T-helper 1 cell treated with Interleukin-12 subunit alpha and Interleukin-12 subunit beta and Interleukin-4 antibody, amounts not matched to agents 30 μg/mL and 1 μg/mL, for 36 hours (primary cell): ENCODE results near the gene MYT1.
"Not testable (repeated sequence)": the region's sequence is repeated elsewhere in the genome, so short reads cannot be mapped to it uniquely, and the experiment has no call there.

Experiments used
- H3K27ac Mint-ChIP-seq: one replicate; pipeline ENCODE4 v1.8.0; 2021; ENCODE audit warnings: mild to moderate bottlenecking, mixed read lengths
- H3K27me3 Mint-ChIP-seq: one replicate; pipeline ENCODE4 v1.8.0; 2021; ENCODE audit warnings: low read depth, mixed read lengths
- H3K36me3 Mint-ChIP-seq: one replicate; pipeline ENCODE4 v1.8.0; 2021; ENCODE audit warnings: low read depth, mixed read lengths
- H3K4me1 Mint-ChIP-seq: one replicate; pipeline ENCODE4 v1.8.0; 2021; ENCODE audit warnings: low read depth, mixed read lengths
- H3K4me3 Mint-ChIP-seq: one replicate; pipeline ENCODE4 v1.8.0; 2021; ENCODE audit warnings: mild to moderate bottlenecking, moderate library complexity, mixed read lengths
- H3K9me3 Mint-ChIP-seq: one replicate; pipeline ENCODE4 v1.8.0; 2021; ENCODE audit warnings: mixed read lengths

MYT1 gene

DNA sequence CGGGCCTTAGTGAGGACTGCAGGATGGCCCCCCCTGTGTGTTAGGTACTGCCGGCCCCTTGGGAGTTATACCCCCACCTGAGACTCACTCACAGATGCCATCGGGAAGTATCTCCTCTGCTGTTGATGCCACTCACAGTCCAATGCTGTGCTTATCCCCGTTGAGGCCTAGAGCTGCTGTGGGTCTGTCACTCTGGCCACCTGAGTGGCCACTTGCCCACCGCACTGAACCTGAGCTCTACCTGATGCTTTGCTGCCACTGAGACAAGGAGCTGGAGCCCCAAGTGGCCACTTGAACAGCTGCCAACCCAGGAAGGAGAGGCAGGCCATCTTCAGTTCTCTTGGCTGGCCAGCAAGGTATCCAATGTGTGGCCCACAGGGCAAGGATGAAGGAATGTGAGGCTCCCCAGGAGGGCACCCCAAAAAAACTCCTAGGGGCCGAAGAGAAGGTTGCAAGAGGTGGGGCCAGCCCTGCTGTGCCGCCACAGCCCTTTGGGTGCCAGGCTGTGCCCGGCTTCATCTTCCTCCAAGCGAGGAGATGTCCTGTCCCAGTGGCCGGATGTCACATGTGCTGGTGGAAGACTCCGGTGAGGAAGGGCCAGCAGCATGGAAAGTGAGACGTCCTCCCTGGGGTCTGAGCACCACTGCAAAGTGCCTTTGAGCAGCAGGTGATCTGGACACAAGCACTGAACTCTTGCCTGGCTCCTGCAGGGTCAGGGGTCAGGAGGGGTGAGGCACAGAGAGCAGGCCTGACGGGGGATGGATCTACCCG is 61.8 kb downstream of the MYT1 start:
- Mint-ChIP-seq H3K4me3 (no peak overlapping the region), H3K27me3 (no peaks in the 10 kb centered on the region), H3K9me3 (no peaks in the 10 kb centered on the region), H3K27ac (no peak overlapping the region), H3K4me1 (no peaks in the 10 kb centered on the region), H3K36me3 (no peaks in the 10 kb centered on the region)

DNA sequence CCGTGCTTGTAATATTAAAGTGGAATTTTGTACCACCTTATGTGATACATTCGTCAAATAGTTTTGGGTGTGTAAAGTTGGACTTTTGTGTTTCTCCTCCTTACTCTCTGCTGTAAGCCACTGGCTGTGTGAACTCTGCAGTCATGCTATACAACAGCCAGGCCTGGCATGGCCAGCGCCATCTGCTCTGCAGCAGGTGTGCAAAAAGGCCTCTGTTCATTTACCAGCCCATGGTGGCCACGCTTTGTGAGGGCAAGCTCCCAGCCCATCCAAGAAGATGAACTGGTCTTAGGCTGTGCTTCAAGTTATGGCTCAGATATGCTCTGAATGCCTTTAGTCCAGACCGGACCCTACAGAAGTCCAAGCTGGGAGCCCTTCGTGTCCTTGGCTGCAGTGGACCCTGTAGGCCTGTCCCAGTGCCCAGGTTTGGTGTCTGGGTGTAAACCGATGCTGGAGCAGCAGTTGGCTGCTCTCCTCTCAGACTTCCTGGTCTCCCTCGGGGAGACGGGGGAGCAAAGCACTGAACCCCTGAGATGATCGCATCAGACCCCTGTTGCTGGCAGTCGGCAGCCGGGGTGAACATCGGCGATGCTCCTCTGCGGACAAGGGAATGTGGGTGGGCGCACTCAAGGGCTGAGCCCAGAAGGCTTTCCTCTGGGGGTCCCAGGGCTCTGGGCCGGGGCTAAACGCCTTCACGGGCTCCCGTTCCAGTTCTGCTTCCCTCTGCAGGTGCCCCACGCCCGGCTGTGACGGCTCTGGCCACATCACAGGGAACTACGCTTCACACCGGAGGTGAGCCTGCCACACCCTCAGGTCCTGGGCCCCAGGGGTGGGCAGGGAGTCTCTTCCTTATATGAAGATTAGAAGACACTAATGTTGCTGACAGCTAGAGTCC is 62.7 kb downstream of the MYT1 start:
- Mint-ChIP-seq H3K27ac (no peak overlapping the region), H3K9me3 (no peaks in the 10 kb centered on the region), H3K4me3 (no peak overlapping the region), H3K36me3 (no peaks in the 10 kb centered on the region), H3K27me3 (no peaks in the 10 kb centered on the region), H3K4me1 (no peaks in the 10 kb centered on the region)

DNA sequence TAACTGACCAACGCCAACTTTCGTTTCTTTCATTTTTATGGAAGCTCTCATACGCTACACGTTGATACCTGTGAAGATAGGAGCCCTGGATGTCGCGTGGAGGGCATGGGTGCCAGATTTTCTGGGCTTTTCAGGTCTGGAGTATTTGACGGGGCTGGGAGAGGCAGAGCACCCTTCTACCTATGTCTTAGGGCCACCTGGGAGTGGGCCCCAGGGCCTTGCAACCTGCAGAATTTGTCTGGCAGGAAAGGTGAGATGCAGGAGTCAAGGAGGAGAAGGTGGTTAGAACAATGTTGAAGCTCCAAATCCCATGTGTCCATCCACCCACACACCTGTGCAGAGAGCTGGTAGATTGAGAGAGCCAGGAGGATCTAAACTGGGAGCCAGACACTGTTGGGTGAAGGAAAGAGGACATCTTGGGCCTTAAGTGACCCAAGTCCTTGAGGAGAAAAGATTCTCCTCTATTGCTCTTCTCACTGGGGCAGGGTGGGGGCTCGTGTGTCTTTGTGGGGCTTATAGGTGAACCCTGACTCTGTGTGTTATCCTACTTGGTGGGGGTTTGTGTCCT is 63.9 kb downstream of the MYT1 start:
- Mint-ChIP-seq H3K4me3 (no peak overlapping the region), H3K36me3 (no peaks in the 10 kb centered on the region), H3K4me1 (no peaks in the 10 kb centered on the region), H3K27ac (no peak overlapping the region), H3K9me3 (no peaks in the 10 kb centered on the region), H3K27me3 (no peaks in the 10 kb centered on the region)

DNA sequence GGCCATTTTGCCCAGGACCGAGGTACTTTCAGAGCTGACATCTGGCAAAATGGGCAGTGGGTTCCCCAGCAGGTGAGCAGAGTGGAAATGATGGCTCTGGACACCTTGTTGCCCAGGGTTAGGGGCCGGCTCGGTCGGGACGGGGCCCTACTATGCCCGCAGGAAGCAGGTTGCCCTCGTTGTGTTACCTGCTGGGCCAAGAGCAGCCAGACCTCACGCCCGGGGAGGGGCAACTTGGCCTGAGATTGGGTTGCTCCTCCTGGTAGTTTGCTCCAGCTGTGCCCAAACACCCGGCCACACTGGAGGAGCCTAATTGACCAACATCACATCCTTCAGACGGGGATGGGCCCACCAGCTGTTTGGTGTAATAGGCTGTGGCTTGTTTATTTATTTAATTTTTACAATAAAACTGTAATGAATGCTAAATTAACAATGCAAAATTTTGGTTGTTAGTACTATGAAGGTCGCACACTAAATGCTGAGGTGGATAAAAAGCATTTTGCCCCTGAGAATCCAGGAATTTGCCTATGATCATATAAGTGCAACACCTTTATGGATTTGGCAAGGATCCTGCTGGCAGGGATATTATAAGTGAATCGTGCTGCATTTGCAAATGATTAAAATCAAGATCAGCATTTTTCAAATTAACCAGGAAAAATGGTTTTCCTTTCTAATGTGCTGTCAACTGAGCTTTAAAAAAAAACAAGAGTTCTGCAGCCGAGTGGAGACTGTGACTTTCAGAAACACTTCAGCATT is 64.7 kb downstream of the MYT1 start:
- Mint-ChIP-seq H3K36me3 (no peaks in the 10 kb centered on the region), H3K4me1 (no peaks in the 10 kb centered on the region), H3K9me3 (no peaks in the 10 kb centered on the region), H3K27me3 (no peaks in the 10 kb centered on the region), H3K4me3 (no peak overlapping the region), H3K27ac (no peak overlapping the region)

DNA sequence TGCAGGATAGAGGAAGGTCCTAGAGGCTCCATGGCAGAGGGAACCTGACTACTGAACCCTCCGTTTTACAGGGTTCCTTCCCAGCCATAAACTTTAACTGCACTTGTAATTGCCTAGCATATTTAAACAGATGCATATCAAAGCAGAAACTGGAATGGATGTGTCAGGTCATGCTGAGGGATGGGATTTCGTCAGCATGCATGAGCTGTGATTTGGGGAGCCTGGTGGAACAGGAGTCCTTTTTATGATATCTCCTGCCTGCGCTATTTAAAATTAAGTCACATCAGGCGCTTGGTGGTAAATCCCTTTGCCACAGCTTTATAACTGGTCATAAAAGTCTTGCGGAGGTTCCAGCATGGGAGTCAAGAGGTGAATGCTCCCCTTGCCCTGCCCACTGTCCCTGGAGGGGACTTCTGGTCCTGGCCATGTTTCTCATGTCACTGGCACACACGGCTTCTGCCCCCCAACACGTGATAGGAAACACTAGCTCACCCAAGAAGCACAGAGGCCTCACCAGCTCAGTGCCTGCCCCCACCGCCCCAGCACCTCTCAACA is 65.3 kb downstream of the MYT1 start:
- Mint-ChIP-seq H3K4me3 (no peak overlapping the region), H3K36me3 (no peaks in the 10 kb centered on the region), H3K9me3 (no peaks in the 10 kb centered on the region), H3K27ac (no peak overlapping the region), H3K27me3 (no peaks in the 10 kb centered on the region), H3K4me1 (no peaks in the 10 kb centered on the region)

DNA sequence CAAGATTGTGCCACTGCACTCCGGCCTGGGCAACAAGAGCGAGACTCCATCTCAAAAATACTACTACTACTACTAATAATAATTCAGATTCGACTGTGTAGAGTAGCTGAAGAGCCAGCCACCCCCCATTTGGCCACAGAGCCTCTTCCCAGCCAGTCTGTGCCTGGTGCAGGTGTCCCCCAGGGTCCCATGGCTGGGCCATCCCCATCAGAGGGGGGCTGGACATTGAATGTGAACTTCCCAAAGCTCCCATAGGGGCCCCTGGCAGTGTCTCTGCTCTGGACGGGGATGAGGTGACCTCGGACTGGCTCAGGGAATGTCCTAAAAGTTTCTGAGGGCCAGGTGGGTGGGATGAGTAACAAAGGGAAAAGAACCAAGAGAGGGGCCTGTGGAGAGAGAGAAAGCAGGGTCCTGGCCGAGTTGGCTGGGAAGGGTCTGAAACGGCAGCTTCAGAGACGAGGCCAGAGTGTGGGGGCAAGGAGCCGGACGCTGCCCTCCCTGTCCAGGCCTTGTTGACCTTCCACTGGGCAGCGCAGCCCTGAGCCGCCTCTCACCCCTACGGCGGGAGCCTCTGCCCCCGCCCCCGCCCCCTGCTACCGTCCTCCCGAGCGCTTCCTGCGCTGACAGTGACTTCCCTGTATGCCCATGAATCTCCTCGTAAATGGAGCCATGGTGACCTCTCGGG is 66.4 kb downstream of the MYT1 start:
- no peak overlapping the region for H3K27ac Mint-ChIP-seq
- H3K4me1 Mint-ChIP-seq = no peaks in the 10 kb centered on the region
- no peaks in the 10 kb centered on the region for H3K36me3 Mint-ChIP-seq
- H3K27me3 Mint-ChIP-seq = no peaks in the 10 kb centered on the region
- no peaks in the 10 kb centered on the region for H3K9me3 Mint-ChIP-seq
- H3K4me3 Mint-ChIP-seq = no peak overlapping the region

DNA sequence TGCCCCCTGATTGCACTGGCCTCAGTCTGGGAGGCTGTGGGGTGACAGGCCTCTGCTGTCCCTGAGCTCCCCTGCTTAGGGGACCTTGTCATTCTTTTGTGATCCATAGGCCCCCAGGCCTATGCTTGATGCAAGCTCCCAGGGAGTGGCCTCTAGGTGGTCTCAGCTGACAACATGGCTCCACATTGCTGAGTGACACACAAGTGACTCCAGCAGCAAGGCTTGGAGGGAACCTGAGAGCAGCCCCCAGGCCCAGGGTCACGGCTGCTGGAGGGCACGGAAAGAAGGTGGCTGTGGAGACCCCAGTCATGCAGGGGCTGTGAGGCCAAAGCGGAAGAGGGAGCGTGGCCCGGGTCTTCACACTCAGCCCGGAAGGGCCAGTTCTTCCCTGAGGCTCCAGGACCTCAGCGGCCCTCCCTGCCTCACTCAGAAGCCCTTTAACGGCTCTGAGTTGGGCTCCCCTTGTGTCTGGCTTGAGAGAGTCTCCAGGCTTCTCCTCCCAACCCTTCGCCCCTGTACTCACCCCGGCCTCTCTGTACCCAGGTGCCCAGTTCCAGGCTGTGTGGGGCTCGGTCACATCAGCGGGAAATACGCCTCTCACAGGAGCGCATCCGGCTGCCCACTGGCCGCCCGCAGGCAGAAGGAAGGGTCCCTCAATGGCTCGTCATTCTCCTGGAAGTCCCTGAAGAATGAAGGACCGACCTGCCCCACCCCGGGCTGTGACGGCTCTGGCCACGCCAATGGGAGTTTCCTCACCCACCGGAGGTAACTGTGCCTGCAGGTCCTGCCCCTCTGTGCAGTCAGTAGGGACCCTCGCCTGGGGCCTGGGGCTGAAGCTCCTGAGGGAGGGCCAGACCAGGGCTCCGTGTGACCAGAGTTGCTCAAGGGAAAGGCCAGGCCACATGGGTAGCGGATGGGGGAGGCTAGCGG is 67.6 kb downstream of the MYT1 start:
- Mint-ChIP-seq H3K27me3 (no peaks in the 10 kb centered on the region), H3K4me1 (no peaks in the 10 kb centered on the region), H3K36me3 (no peaks in the 10 kb centered on the region), H3K27ac (no peak overlapping the region), H3K4me3 (no peak overlapping the region), H3K9me3 (no peaks in the 10 kb centered on the region)

DNA sequence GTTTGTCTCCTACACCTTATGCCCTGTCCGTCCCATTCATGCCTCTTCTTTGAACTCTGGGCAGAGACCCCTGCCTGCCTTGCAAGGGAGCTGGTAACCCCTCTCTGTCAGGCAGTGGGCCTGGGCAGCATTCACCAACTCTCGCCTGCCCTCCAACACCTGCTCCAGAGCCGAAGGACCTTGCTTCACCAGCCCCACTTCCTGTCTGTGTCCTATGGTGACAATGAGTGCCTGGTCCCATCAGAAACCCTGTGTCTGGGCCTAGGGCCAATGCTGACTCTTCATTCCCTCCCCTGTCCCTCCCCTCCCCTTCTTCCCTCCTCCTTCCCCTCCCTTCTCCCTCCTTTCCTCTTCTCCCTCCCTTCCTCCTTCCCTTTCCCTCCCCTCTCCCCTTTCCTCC is 68.5 kb downstream of the MYT1 start:
- H3K27me3 Mint-ChIP-seq = no peaks in the 10 kb centered on the region

DNA sequence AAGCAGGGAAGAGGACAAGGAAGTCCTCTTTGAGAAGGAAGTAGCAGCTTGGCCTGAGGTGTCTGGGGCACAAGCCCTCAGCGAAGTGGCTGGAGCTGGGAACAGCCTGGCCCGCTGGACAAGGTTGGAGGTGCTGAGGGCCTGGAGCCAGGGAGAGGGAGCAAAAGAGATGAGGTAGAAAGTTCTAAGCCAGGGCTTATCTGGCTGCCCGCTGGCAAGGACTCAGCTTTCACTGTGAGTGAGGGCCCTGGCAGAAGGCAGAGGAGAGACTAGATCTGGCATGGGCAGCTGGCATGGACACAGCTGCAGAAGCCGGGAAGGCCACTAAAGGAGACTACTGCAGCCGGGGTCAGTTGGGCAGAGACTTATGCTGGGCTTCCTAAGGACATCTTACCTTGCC is 69.5 kb downstream of the MYT1 start:
- Mint-ChIP-seq H3K27me3 (no peaks in the 10 kb centered on the region), H3K4me3 (no peak overlapping the region), H3K36me3 (no peaks in the 10 kb centered on the region), H3K27ac (no peak overlapping the region), H3K9me3 (no peaks in the 10 kb centered on the region), H3K4me1 (no peaks in the 10 kb centered on the region)

More for the DNA sequence above, 68.5 kb downstream of the MYT1 start:
- H3K4me1 Mint-ChIP-seq = no peaks in the 10 kb centered on the region
- H3K9me3 Mint-ChIP-seq = no peaks in the 10 kb centered on the region
- H3K4me3 Mint-ChIP-seq = no peak overlapping the region
- no peaks in the 10 kb centered on the region for H3K36me3 Mint-ChIP-seq
- no peak overlapping the region for H3K27ac Mint-ChIP-seq

DNA sequence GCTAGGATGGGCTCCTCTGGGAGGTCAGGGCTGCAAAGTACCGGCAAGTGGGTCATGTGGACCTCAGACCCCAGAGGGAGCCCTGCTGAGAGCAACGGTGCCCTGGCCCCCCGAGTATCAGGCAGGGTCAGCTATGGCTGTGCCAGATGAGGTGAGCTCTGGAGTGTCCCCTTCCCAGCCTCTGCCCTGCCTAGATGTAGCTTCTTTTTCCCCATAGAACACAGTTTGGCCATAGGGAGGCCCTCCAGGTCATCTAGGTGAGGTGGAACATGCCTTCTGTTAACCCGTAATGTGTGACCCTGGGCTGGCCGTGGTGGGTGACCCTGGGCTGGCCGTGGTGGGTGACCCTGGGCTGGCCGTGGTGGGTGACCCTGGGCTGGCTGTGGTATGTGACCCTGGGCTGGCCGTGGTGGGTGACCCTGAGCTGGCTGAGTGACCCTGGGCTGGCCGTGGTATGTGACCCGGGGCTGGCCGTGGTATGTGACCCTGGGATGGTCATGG is 70.1 kb downstream of the MYT1 start:
- no peaks in the 10 kb centered on the region for H3K36me3 Mint-ChIP-seq
- H3K4me3 Mint-ChIP-seq = no peak overlapping the region
- no peaks in the 10 kb centered on the region for H3K27me3 Mint-ChIP-seq
- no peaks in the 10 kb centered on the region for H3K9me3 Mint-ChIP-seq
- H3K27ac Mint-ChIP-seq = no peak overlapping the region
- no peaks in the 10 kb centered on the region for H3K4me1 Mint-ChIP-seq

DNA sequence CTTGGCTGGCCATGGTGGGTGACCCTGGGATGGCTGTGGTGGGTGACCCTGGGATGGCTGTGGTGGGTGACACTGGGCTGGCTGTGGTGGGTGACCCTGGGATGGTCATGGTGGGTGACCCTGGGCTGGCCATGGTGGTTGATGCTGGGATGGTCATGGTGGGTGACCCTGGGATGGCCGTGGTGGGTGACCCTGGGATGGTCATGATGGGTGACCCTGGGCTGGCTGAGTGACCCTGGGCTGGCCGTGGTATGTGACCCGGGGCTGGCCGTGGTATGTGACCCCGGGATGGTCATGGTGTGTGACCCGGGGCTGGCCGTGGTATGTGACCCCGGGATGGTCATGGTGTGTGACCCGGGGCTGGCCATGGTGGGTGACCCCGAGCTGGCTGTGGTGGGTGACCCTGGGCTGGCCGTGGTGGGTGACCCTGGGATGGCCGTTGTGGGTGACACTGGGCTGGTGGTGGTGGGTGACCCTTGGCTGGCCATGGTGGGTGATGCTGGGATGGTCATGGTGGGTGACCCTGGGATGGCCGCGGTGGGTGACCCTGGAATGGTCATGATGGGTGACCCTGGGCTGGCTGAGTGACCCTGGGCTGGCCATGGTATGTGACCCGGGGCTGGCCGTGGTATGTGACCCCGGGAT is 70.8 kb downstream of the MYT1 start:
- not testable (repeated sequence) for H3K4me1 Mint-ChIP-seq, H3K27ac Mint-ChIP-seq, H3K4me3 Mint-ChIP-seq, H3K27me3 Mint-ChIP-seq, H3K9me3 Mint-ChIP-seq, H3K36me3 Mint-ChIP-seq

DNA sequence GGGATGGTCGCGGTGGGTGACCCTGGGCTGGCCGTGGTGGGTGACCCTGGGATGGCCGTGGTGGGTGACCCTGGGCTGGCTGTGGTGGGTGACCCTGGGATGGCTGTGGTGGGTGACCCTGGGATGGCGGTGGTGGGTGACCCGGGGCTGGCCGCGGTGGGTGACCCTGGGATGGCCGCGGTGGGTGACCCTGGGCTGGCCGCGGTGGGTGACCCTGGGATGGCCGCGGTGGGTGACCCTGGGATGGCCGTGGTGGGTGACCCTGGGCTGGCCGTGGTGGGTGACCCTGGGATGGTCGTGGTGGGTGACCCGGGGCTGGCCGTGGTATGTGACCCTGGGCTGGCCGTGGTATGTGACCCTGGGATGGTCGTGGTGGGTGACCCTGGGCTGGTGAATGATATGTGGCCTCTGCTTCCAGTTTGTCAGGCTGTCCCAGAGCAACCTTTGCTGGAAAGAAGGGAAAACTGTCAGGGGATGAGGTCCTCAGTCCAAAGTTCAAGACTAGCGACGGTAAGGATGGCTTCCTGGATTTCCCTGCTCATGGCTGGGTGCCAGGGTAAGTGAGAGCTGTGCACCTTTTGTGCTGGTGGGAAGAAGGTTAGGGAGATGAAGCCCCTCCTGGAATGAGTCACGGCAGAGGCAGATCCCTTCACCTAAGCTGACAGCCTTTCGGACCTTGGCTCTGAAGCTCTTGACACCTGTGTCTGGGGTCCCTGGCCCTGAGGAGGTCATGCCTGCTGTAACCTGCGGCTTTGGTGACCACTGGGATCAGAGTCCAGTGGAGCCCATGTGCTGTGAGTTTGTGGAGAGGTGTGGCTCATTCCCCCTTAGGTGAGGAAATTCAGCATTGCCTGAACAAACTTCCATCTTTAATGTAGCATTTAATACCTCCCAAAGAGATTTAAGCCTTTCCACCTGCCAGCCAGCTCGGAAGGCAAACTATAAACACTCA is 72.2 kb downstream of the MYT1 start:
- Mint-ChIP-seq H3K9me3 (no peaks in the 10 kb centered on the region), H3K4me3 (no peak overlapping the region), H3K27me3 (no peaks in the 10 kb centered on the region), H3K36me3 (no peaks in the 10 kb centered on the region), H3K4me1 (no peaks in the 10 kb centered on the region), H3K27ac (no peak overlapping the region)
